ENCODE measurements around the gene EIF2A. TPM values are rescaled to one million over a fixed set of nuclear protein-coding genes. Genes with fewer than 3 reads are reported as not detected.

The EIF2A gene
- total RNA-seq, 1 donor from 2014 or later, result 165 TPM

- no peak for DNase-seq (ENCODE audit: low read depth in 2 of 2)
These were observed 88.5 kb downstream of the EIF2A start for GRCh38 chr3:150635076-150635475.

- peak in 1 of 2 donors; percentile 25 for DNase-seq (ENCODE audit: low read depth in 2 of 2)
These were observed 88.9 kb downstream of the EIF2A start for GRCh38 chr3:150635526-150635925.

Other genes with a start within 250 kb of the EIF2A start
- 4.2 and 6.2 TPM in 2 replicates for gene TSC22D2, start 138.5 kb upstream of the EIF2A start, total RNA-seq
- 97.2 and 130 TPM in 2 replicates for gene SERP1, start 291 bp upstream of the EIF2A start, total RNA-seq
- 141 and 176 TPM in 2 replicates for gene SELENOT, start 56.5 kb downstream of the EIF2A start, total RNA-seq
- gene ERICH6, start 157.1 kb downstream of the EIF2A start, total RNA-seq, result under 0.01 TPM in 2 replicates
- 10.1 and 16.2 TPM in 2 replicates for gene SIAH2, start 216.4 kb downstream of the EIF2A start, total RNA-seq